WTC11 (cell line): ENCODE measurements around the gene PPFIBP1. TPM values are rescaled to one million over a fixed set of nuclear protein-coding genes. Genes with fewer than 3 reads are reported as not detected.

Experiments
- ATAC-seq: fragments of 200-7000 bp; cut with Tn5 transposase; 2 replicates; pipeline ENCODE4 v1.10.0; 2021; ENCODE audit warnings: mild to moderate bottlenecking, moderate library complexity
- CTCF ChIA-PET: fragments of 300-600 bp; sonication (Branson Sonifier 250); formaldehyde crosslinking; loops from one replicate; lab custom pipeline; 2021; ENCODE audit warnings: antibody characterized with exemption; lab: Charles Lee
- POLR2A ChIA-PET: fragments of 350-600 bp; sonication (Branson Sonifier 250); formaldehyde crosslinking; loops from one replicate; lab custom pipeline; 2021; ENCODE audit warnings: antibody characterized with exemption; lab: Charles Lee
- DNase-seq: peaks from one replicate; pipeline ENCODE4 v3.0.0; 2021; ENCODE audit warnings: low spot score
- H3K27ac Mint-ChIP-seq: 2 replicates; pipeline ENCODE4 v1.8.0; 2021; ENCODE audit warnings: mixed read lengths
- H3K27me3 Mint-ChIP-seq: 2 replicates; pipeline ENCODE4 v1.8.0; 2021; ENCODE audit warnings: low read depth, mild to moderate bottlenecking, moderate library complexity, mixed read lengths
- H3K36me3 Mint-ChIP-seq: 2 replicates; pipeline ENCODE4 v1.8.0; 2021; ENCODE audit warnings: mixed read lengths
- H3K4me1 Mint-ChIP-seq: 2 replicates; pipeline ENCODE4 v1.8.0; 2022; ENCODE audit warnings: mixed read lengths
- H3K4me3 Mint-ChIP-seq: 2 replicates; pipeline ENCODE4 v1.8.0; 2021; ENCODE audit warnings: mild to moderate bottlenecking, moderate library complexity, mixed read lengths
- H3K9me3 Mint-ChIP-seq: 2 replicates; pipeline ENCODE4 v1.8.0; 2021; ENCODE audit warnings: mixed read lengths
- ETV6 ChIP-seq: sonication (generic); formaldehyde crosslinking; IDR thresholded peaks from 2 replicates; pipeline ENCODE4 v1.8.1; 2022; ENCODE audit warnings: mild to moderate bottlenecking, missing genetic modification reagents
- JAZF1 ChIP-seq: fragments of 250-450 bp; sonication (Bioruptor Pico); IDR thresholded peaks from 2 replicates; pipeline ENCODE4 v1.9.0; 2021; ENCODE audit warnings: moderate library complexity, mild to moderate bottlenecking, inconsistent platforms
- MYBL2 ChIP-seq: sonication (generic); formaldehyde crosslinking; IDR thresholded peaks from 2 replicates; pipeline ENCODE4 v1.8.1; 2023; ENCODE audit warnings: mild to moderate bottlenecking, moderate library complexity, missing genetic modification reagents
- NFATC4 ChIP-seq: fragments of 250-450 bp; sonication (Bioruptor Pico); IDR thresholded peaks from 2 replicates; pipeline ENCODE4 v1.9.0; 2021; ENCODE audit warnings: mild to moderate bottlenecking
- NFYB ChIP-seq: sonication (generic); formaldehyde crosslinking; conservative IDR thresholded peaks from 2 replicates; pipeline ENCODE4 v1.8.0; 2022; ENCODE audit warnings: low read depth, missing genetic modification reagents
- NR1H2 ChIP-seq: sonication (generic); formaldehyde crosslinking; IDR thresholded peaks from 2 replicates; pipeline ENCODE4 v1.9.0; 2021; ENCODE audit warnings: mild to moderate bottlenecking, moderate library complexity, missing genetic modification reagents
- RELA ChIP-seq: sonication (generic); formaldehyde crosslinking; IDR thresholded peaks from 2 replicates; pipeline ENCODE4 v1.8.1; 2022; ENCODE audit warnings: missing genetic modification reagents, mild to moderate bottlenecking, borderline replicate concordance
- SMAD3 ChIP-seq: sonication (generic); formaldehyde crosslinking; IDR thresholded peaks from 2 replicates; pipeline ENCODE4 v1.8.0; 2022; ENCODE audit warnings: missing genetic modification reagents, mild to moderate bottlenecking, borderline replicate concordance
- SP1 ChIP-seq: sonication (generic); formaldehyde crosslinking; conservative IDR thresholded peaks from 2 replicates; pipeline ENCODE4 v1.8.1; 2022; ENCODE audit warnings: missing genetic modification reagents
- TP53 ChIP-seq: sonication (generic); formaldehyde crosslinking; IDR thresholded peaks from 2 replicates; pipeline ENCODE4 v1.8.1; 2023; ENCODE audit warnings: mild to moderate bottlenecking, missing genetic modification reagents
- ZNF317 ChIP-seq: sonication (generic); formaldehyde crosslinking; IDR thresholded peaks from 2 replicates; pipeline ENCODE4 v1.8.1; 2023; ENCODE audit warnings: low read depth, mild to moderate bottlenecking, moderate library complexity, missing genetic modification reagents, borderline replicate concordance
- ZNF423 ChIP-seq: fragments of 250-450 bp; sonication (Bioruptor Pico); IDR thresholded peaks from 2 replicates; pipeline ENCODE4 v2.1.2; 2022; ENCODE audit warnings: mild to moderate bottlenecking, moderate library complexity
- ZNF671 ChIP-seq: fragments of 250-450 bp; sonication (Bioruptor Pico); IDR thresholded peaks from 2 replicates; pipeline ENCODE4 v1.8.0; 2021; ENCODE audit warnings: mild to moderate bottlenecking
- total RNA-seq: library from RNA; stranded (reverse); gene quantifications from 3 replicates; pipeline ENCODE4 v1.2.3, GENCODE V29; 2021
- TF ChIP-seq, protein P1 (sequence below): sonication (generic); formaldehyde crosslinking; IDR thresholded peaks from 2 replicates; pipeline ENCODE4 v1.8.0; 2022; ENCODE audit warnings: mild to moderate bottlenecking, missing genetic modification reagents
- TF ChIP-seq, protein P2 (sequence below): sonication (generic); formaldehyde crosslinking; IDR thresholded peaks from 2 replicates; pipeline ENCODE4 v1.8.0; 2022; ENCODE audit warnings: mild to moderate bottlenecking, missing genetic modification reagents
- TF ChIP-seq, protein P3 (sequence below): fragments of 250-450 bp; sonication (Bioruptor Pico); IDR thresholded peaks from 2 replicates; pipeline ENCODE4 v2.1.2; 2022; ENCODE audit warnings: mild to moderate bottlenecking, moderate library complexity
- TF ChIP-seq, protein P4 (sequence below): sonication (generic); formaldehyde crosslinking; IDR thresholded peaks from 2 replicates; pipeline ENCODE4 v1.8.1; 2023; ENCODE audit warnings: mild to moderate bottlenecking, moderate library complexity, missing genetic modification reagents
- TF ChIP-seq, protein P5 (sequence below): sonication (generic); formaldehyde crosslinking; IDR thresholded peaks from 2 replicates; pipeline ENCODE4 v1.8.0; 2023; ENCODE audit warnings: mild to moderate bottlenecking, missing genetic modification reagents
- TF ChIP-seq, protein P6 (sequence below): sonication (generic); formaldehyde crosslinking; IDR thresholded peaks from 2 replicates; pipeline ENCODE4 v1.8.1; 2023; ENCODE audit warnings: mild to moderate bottlenecking, missing genetic modification reagents, moderate library complexity

PPFIBP1 gene
- total RNA-seq, 1 experiment from 2014 or later = 27.7 TPM

DNA sequence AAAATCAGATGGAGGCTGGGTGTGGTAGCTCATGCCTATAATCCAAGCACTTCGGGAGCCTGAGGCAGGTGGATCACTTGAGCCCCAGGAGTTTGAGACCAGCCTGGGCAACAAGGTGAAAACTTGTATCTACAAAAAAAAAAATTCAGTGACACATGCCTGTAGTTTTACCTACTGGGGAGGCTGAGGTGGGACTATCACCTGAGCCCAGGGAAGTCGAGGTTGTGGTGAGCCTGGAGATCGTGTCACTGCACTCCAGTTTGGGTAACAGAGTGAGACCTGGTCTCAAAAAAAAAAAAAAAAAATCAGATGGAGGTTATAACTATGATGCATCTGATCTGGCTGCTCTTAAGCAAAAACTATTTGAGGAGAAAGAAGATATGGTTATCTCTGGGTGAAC, 26.6 kb upstream of the PPFIBP1 start:
- Mint-ChIP-seq H3K4me3 (no peak overlapping the region), H3K4me1 (no peaks in the 10 kb centered on the region), H3K27me3 (peaks cover 7% of the 10 kb centered on the region; the same call in 1 of the 2 replicates), H3K9me3 (peaks cover 4% of the 10 kb centered on the region; the same call in 1 of the 2 replicates), H3K36me3 (no peaks in the 10 kb centered on the region), H3K27ac (no peak overlapping the region)
- TF ChIP-seq, protein P1, sequence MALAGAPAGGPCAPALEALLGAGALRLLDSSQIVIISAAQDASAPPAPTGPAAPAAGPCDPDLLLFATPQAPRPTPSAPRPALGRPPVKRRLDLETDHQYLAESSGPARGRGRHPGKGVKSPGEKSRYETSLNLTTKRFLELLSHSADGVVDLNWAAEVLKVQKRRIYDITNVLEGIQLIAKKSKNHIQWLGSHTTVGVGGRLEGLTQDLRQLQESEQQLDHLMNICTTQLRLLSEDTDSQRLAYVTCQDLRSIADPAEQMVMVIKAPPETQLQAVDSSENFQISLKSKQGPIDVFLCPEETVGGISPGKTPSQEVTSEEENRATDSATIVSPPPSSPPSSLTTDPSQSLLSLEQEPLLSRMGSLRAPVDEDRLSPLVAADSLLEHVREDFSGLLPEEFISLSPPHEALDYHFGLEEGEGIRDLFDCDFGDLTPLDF = no peak
- no peak for TF ChIP-seq JAZF1 (CRISPR knock-in tag)
- no peak for TF ChIP-seq NFATC4 (CRISPR knock-in tag)
- TF ChIP-seq, protein P2, sequence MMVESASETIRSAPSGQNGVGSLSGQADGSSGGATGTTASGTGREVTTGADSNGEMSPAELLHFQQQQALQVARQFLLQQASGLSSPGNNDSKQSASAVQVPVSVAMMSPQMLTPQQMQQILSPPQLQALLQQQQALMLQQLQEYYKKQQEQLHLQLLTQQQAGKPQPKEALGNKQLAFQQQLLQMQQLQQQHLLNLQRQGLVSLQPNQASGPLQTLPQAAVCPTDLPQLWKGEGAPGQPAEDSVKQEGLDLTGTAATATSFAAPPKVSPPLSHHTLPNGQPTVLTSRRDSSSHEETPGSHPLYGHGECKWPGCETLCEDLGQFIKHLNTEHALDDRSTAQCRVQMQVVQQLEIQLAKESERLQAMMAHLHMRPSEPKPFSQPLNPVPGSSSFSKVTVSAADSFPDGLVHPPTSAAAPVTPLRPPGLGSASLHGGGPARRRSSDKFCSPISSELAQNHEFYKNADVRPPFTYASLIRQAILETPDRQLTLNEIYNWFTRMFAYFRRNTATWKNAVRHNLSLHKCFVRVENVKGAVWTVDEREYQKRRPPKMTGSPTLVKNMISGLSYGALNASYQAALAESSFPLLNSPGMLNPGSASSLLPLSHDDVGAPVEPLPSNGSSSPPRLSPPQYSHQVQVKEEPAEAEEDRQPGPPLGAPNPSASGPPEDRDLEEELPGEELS (CRISPR knock-in tag) = no peak
- TF ChIP-seq RELA = no peak
- no peak for TF ChIP-seq ZNF423 (CRISPR knock-in tag)
- no peak for TF ChIP-seq ETV6
- TF ChIP-seq SP1 (CRISPR knock-in tag) = no peak
- TF ChIP-seq TP53 = no peak
- TF ChIP-seq ZNF671 (CRISPR knock-in tag) = no peak
- TF ChIP-seq, protein P3, sequence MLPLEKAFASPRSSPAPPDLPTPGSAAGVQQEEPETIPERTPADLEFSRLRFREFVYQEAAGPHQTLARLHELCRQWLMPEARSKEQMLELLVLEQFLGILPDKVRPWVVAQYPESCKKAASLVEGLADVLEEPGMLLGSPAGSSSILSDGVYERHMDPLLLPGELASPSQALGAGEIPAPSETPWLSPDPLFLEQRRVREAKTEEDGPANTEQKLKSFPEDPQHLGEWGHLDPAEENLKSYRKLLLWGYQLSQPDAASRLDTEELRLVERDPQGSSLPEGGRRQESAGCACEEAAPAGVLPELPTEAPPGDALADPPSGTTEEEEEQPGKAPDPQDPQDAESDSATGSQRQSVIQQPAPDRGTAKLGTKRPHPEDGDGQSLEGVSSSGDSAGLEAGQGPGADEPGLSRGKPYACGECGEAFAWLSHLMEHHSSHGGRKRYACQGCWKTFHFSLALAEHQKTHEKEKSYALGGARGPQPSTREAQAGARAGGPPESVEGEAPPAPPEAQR = no peak
- TF ChIP-seq, protein P4, sequence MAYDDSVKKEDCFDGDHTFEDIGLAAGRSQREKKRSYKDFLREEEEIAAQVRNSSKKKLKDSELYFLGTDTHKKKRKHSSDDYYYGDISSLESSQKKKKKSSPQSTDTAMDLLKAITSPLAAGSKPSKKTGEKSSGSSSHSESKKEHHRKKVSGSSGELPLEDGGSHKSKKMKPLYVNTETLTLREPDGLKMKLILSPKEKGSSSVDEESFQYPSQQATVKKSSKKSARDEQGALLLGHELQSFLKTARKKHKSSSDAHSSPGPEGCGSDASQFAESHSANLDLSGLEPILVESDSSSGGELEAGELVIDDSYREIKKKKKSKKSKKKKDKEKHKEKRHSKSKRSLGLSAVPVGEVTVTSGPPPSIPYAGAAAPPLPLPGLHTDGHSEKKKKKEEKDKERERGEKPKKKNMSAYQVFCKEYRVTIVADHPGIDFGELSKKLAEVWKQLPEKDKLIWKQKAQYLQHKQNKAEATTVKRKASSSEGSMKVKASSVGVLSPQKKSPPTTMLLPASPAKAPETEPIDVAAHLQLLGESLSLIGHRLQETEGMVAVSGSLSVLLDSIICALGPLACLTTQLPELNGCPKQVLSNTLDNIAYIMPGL (CRISPR knock-in tag) = no peak
- no peak for TF ChIP-seq MYBL2 (CRISPR knock-in tag)
- TF ChIP-seq SMAD3 (CRISPR knock-in tag) = no peak
- no peak for TF ChIP-seq NFYB (CRISPR knock-in tag)
- TF ChIP-seq, protein P5, sequence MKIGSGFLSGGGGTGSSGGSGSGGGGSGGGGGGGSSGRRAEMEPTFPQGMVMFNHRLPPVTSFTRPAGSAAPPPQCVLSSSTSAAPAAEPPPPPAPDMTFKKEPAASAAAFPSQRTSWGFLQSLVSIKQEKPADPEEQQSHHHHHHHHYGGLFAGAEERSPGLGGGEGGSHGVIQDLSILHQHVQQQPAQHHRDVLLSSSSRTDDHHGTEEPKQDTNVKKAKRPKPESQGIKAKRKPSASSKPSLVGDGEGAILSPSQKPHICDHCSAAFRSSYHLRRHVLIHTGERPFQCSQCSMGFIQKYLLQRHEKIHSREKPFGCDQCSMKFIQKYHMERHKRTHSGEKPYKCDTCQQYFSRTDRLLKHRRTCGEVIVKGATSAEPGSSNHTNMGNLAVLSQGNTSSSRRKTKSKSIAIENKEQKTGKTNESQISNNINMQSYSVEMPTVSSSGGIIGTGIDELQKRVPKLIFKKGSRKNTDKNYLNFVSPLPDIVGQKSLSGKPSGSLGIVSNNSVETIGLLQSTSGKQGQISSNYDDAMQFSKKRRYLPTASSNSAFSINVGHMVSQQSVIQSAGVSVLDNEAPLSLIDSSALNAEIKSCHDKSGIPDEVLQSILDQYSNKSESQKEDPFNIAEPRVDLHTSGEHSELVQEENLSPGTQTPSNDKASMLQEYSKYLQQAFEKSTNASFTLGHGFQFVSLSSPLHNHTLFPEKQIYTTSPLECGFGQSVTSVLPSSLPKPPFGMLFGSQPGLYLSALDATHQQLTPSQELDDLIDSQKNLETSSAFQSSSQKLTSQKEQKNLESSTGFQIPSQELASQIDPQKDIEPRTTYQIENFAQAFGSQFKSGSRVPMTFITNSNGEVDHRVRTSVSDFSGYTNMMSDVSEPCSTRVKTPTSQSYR (CRISPR knock-in tag) = no peak
- no peak for TF ChIP-seq ZNF317 (CRISPR knock-in tag)
- TF ChIP-seq NR1H2 = no peak
- TF ChIP-seq, protein P6, sequence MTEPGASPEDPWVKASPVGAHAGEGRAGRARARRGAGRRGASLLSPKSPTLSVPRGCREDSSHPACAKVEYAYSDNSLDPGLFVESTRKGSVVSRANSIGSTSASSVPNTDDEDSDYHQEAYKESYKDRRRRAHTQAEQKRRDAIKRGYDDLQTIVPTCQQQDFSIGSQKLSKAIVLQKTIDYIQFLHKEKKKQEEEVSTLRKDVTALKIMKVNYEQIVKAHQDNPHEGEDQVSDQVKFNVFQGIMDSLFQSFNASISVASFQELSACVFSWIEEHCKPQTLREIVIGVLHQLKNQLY (CRISPR knock-in tag) = no peak
- CTCF ChIA-PET = no interaction called here
- no peak for DNase-seq
- ATAC-seq = no peak
- POLR2A ChIA-PET = no interaction called here
